HUDEP-2 (cell line): ENCODE results near the gene MACO1.
"Not testable (repeated sequence)": the region's sequence is repeated elsewhere in the genome, so short reads cannot be mapped to it uniquely, and the experiment has no call there.

Experiments used
- DNase-seq, 76 experiments: peaks; one replicate each; lab custom pipeline; 2025; ENCODE audit not compliant: unreplicated experiment in 76 of 76; lab: John Stamatoyannopoulos, UW

Gene MACO1

GRCh38 chr1:25451908-25452307 is 21.2 kb downstream of the MACO1 start:
- DNase-seq: no peak

DNA sequence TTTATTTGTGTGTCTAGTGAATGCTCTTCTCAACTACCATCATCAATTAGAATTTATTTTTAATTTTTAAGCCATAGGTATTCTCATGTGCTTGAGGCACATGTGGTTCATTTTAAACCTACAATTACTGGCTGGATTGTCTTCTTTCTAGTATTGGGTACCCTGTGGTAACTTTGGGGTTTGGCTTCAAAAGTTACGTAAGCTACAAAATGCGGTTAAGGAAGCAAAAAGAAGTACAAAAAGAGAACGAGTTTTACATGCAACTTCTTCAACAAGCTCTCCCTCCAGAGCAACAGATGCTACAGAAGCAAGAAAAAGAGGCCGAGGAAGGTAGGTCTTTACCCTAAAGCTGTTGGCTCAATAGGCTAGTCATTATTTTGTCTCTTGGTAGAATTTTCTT is 25.8 kb downstream of the MACO1 start:
- DNase-seq: no peak

- DNase-seq: no peak
Observed at GRCh38 chr1:25458541-25459298, 28.0 kb downstream of the MACO1 start.

DNA sequence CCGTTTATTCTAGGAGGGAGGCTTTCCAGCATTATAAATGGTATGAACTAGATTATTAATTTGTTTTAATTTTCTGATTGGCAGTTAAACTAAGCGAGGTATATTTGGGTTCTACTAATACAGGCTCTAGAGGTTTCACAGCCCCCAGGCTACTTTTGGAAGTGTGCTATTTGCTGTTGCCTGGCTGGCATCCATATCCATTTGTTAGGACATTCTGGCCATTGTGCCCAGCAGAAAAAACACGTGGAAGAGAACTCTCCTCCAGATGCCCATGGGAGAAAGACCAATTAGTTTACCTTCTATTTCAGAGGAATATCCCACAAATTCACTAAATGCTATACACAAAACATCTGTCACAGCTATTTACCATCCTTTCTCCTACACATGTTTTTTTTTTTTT is 29.3 kb downstream of the MACO1 start:
- DNase-seq: no peak

- DNase-seq: not testable (repeated sequence)
Observed at GRCh38 chr1:25460816-25461215, 30.1 kb downstream of the MACO1 start.

- no peak for DNase-seq
Observed at GRCh38 chr1:25461849-25462248, 31.2 kb downstream of the MACO1 start.

GRCh38 chr1:25462732-25463131 is 32.0 kb downstream of the MACO1 start:
- DNase-seq: peak in 1 of 76 experiments; percentile 13

GRCh38 chr1:25467193-25467592 is 36.5 kb downstream of the MACO1 start:
- no peak for DNase-seq

DNA sequence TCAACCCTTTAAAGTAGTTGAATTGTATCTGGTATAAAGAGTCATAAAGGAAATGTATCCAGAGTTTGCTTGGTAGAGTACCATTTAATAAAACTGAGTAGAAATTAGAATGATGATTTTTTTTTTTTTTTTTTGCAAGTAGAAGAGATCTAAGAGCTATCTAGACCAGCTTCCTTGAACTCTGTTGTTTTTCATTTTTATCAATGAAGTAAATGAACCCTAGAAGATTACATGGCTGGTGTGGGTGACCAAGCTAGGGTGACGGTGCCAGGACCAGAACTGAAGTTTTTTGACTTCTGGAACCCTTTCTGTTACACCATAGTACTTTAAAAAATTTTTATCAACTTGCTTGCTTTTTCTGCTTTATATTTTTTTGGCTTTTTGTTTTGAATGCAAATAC is 36.9 kb downstream of the MACO1 start:
- DNase-seq: no peak

DNA sequence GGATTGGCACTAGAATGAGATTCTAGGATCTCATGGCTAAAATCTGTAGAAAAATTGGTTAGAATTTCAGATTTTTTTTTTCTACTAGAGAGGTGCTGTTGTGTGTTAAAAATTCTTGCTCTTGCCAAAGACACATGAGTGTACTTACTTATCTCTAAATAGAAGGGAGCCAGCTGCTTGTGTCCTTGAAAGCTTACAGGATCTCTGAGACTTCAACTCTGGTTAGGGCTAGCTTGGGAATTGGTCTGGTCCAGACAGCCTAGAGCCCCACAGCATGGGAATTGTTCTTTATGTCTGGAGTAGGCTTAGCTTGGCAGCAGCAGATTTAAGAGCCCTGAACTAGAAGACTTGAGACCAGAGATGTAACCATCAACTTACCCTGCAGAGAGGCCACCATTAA is 37.3 kb downstream of the MACO1 start:
- peak in 12 of 76 experiments; percentile 7 to 41 (median 21) for DNase-seq

GRCh38 chr1:25469177-25469576 is 38.5 kb downstream of the MACO1 start:
- no peak for DNase-seq

- no peak for DNase-seq
Observed at GRCh38 chr1:25472471-25472870, 41.8 kb downstream of the MACO1 start.

GRCh38 chr1:25473653-25474225 is 43.0 kb downstream of the MACO1 start:
- no peak for DNase-seq

- no peak for DNase-seq
Observed at GRCh38 chr1:25474439-25475047, 43.8 kb downstream of the MACO1 start.

DNA sequence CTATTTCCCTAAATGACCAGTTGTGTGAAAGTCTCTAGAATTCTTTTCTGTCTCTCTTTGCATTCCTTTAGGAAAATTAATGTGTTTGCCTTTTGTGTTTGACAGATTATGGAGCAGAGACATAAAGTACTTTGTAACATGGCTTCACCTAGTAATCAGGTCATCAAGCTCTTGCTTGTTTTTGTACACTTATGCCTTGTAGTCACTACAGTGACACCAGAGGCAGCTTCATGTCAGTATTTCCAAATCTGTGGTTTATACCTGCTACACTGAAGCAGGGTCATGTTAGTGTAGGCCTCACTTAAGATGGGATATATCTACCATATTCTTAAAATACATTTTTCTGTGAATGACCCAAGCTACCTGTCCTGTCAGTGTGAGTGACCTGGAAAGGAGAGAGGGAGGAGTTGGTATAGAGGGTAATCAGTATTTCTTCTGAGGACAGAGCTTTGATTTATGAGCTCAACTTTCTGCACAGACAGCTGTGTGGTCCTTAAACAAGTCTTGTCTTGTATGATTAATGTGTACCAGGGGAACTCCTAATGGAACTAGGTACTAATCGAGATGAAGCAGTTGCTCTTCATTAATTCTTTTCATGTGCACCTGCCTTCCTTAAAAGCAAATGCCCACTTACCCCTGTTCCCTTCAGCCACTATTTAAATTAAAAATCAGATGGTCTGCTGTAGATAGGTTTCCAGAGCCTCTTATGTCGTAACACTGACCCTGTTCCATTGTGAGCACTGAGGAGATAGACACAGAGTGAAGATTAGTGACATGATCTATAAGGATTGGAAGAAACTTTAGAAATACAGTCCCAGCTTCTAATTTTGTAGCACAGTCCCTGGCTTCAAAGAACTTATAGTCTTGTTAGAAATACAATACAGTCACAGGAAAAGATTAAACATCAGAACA is 45.7 kb downstream of the MACO1 start:
- DNase-seq: no peak

- DNase-seq: peak in 19 of 76 experiments; percentile 10 to 63 (median 27)
Observed at GRCh38 chr1:25477448-25478034, 46.8 kb downstream of the MACO1 start.

GRCh38 chr1:25478633-25479032 is 47.9 kb downstream of the MACO1 start:
- no peak for DNase-seq

GRCh38 chr1:25481625-25482024 is 50.9 kb downstream of the MACO1 start:
- DNase-seq: no peak

DNA sequence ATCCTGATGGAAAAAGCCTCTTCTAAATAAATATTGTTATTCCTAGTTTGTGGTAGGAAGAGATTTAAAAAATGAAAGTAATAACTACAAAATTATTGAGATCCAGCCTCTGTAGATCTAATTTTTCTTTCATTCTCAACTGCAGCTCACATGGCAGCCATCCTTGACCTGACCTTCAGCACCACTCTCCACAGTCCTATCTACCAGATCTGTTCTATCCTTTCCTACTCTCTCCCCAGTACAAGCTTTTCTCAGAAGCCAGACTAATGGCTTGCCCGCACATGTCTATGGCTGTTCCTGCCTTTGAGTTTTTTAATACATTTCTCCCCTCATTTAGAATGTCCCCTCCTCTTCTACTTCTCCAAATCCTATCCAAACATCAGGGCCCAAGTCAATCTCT is 51.5 kb downstream of the MACO1 start:
- DNase-seq: peak in 4 of 76 experiments; percentile 10 to 19 (median 18)

DNA sequence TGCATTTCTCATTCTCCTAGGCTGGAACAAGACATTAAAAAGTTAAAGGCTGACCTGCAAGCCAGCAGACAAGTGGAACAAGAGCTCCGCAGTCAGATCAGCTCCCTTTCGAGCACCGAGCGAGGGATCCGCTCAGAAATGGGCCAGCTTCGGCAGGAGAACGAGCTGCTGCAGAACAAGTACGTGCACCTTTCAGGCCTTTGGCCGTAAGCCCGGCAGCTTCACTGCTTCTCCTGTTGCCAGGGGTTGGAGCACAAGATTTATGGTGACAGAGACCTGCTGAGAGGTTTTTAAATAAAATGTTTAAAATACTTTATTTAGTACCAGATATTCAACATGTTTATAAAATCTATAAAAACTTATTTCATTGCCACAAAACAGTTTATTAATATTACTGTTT is 53.4 kb downstream of the MACO1 start:
- no peak for DNase-seq

DNA sequence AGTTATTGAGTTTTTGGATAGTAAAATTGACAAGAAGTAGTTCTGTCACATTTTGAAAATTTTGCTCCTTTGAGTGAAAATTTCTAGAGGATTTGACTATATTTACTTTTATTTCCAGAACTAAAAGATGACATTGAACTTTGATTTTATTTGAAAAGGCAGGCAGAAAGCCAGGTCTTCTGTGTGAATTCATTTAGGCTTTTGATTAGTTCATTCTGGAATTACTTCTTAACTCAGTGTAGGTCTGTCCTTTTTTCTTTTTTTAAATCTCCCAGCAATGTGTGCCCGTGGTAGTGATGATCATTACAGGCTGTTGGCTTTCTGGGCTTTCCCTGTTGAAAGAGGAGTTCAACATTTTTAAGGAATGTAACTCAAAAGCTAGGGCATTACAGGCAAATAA is 53.8 kb downstream of the MACO1 start:
- DNase-seq: no peak
